ENCODE data around the gene KCNAB2. TPM values are rescaled to one million over a fixed set of nuclear protein-coding genes. Genes with fewer than 3 reads are reported as not detected.
"Not testable (repeated sequence)": the region's sequence is repeated elsewhere in the genome, so short reads cannot be mapped to it uniquely, and the experiment has no call there.

Gene KCNAB2
- polyA plus RNA-seq, 1 donor: 4.6 TPM

- no peak for DNase-seq
Measured at GRCh38 chr1:6010554-6010953, 35.1 kb upstream of the KCNAB2 start.

GRCh38 chr1:6011161-6011945 lies 34.3 kb upstream of the KCNAB2 start:
- DNase-seq: no peak

GRCh38 chr1:6011946-6012258 lies 33.8 kb upstream of the KCNAB2 start:
- no peak for DNase-seq

GRCh38 chr1:6012529-6013318 lies 33.0 kb upstream of the KCNAB2 start:
- DNase-seq: no peak

- DNase-seq: no peak
Measured at GRCh38 chr1:6013491-6013890, 32.2 kb upstream of the KCNAB2 start.

- no peak for DNase-seq
Measured at GRCh38 chr1:6014130-6014999, 31.3 kb upstream of the KCNAB2 start.

- no peak for DNase-seq
Measured at GRCh38 chr1:6016191-6016865, 29.4 kb upstream of the KCNAB2 start.

- DNase-seq: not testable (repeated sequence)
Measured at GRCh38 chr1:6017654-6018053, 28.0 kb upstream of the KCNAB2 start.

GRCh38 chr1:6019166-6019845 lies 26.4 kb upstream of the KCNAB2 start:
- DNase-seq: no peak

GRCh38 chr1:6022193-6022592 lies 23.5 kb upstream of the KCNAB2 start:
- no peak for DNase-seq

GRCh38 chr1:6023346-6023745 lies 22.3 kb upstream of the KCNAB2 start:
- no peak for DNase-seq

- DNase-seq: no peak
Measured at GRCh38 chr1:6024376-6024775, 21.3 kb upstream of the KCNAB2 start.

GRCh38 chr1:6025269-6026094 lies 20.2 kb upstream of the KCNAB2 start:
- no peak for DNase-seq

- DNase-seq: peak; percentile 36
Measured at GRCh38 chr1:6026095-6026809, 19.4 kb upstream of the KCNAB2 start.

- no peak for DNase-seq
Measured at GRCh38 chr1:6027591-6027990, 18.1 kb upstream of the KCNAB2 start.

GRCh38 chr1:6028042-6028850 lies 17.4 kb upstream of the KCNAB2 start:
- peak; percentile 24 for DNase-seq

GRCh38 chr1:6029351-6029750 lies 16.3 kb upstream of the KCNAB2 start:
- no peak for DNase-seq

- DNase-seq: no peak
Measured at GRCh38 chr1:6030132-6030531, 15.6 kb upstream of the KCNAB2 start.

GRCh38 chr1:6030547-6031261 lies 15.0 kb upstream of the KCNAB2 start:
- DNase-seq: no peak

Measured in hindlimb muscle (tissue), 1 donor.